Keratinocyte (primary cell): ENCODE measurements around the gene ARHGEF28. TPM values are rescaled to one million over a fixed set of nuclear protein-coding genes. Genes with fewer than 3 reads are reported as not detected.

Source experiments
- DNase-seq: peaks from one replicate; pipeline ENCODE4 v3.0.0-alpha.2; 2011; ENCODE audit warnings: low read depth, missing footprints, low spot score
- FAIRE-seq: peaks from 2 replicates; lab custom pipeline; 2011; peaks lifted over from hg19 to GRCh38; lab: Jason Lieb, UNC
- H2AFZ ChIP-seq: 2 replicates; pipeline ENCODE4 v1.6.0; 2012; ENCODE audit warnings: low read length, control low read depth, inconsistent platforms; ENCODE audit not compliant: control insufficient read depth
- H3K27ac ChIP-seq: 2 replicates; pipeline ENCODE4 v1.5.1; 2011; ENCODE audit warnings: low read length; ENCODE audit not compliant: control insufficient read depth, insufficient read depth
- H3K27me3 ChIP-seq: 3 replicates; pipeline ENCODE4 v1.6.0; 2011; ENCODE audit warnings: low read length; ENCODE audit not compliant: control insufficient read depth, insufficient read depth; ENCODE audit errors: extremely low read depth
- H3K36me3 ChIP-seq, 2 experiments: 2 replicates in 1 of 2; 3 replicates in 1 of 2; pipeline ENCODE4 v1.5.1; 2011; ENCODE audit warnings: low read length in 2 of 2, mild to moderate bottlenecking in 1 of 2; ENCODE audit not compliant: control insufficient read depth in 2 of 2, insufficient read depth in 2 of 2; ENCODE audit errors: extremely low read depth in 1 of 2
- H3K4me1 ChIP-seq: 3 replicates; pipeline ENCODE4 v1.5.1; 2011; ENCODE audit warnings: low read length; ENCODE audit not compliant: control insufficient read depth, insufficient read depth; ENCODE audit errors: extremely low read depth
- H3K4me2 ChIP-seq: 3 replicates; pipeline ENCODE4 v1.6.0; 2011; ENCODE audit warnings: low read depth, low read length; ENCODE audit not compliant: control insufficient read depth, insufficient read depth; ENCODE audit errors: extremely low read depth
- H3K4me3 ChIP-seq, 3 experiments: fragments of 200-600 bp in 1 of 3; sonication (generic) in 1 of 3; 2 replicates in 2 of 3; 3 replicates in 1 of 3; pipeline ENCODE4 v1.5.1; 2011 to 2016; ENCODE audit warnings: low read length in 3 of 3, mild to moderate bottlenecking in 3 of 3, control low read depth in 2 of 3, inconsistent platforms in 1 of 3, low read depth in 1 of 3, mixed read lengths in 1 of 3, mixed run types in 1 of 3, moderate library complexity in 1 of 3; ENCODE audit not compliant: control insufficient read depth in 2 of 3, insufficient read depth in 2 of 3; ENCODE audit errors: extremely low read depth in 1 of 3
- H3K79me2 ChIP-seq: 2 replicates; pipeline ENCODE4 v1.6.0; 2012; ENCODE audit warnings: low read length; ENCODE audit not compliant: control insufficient read depth, insufficient read depth
- H3K9ac ChIP-seq: 3 replicates; pipeline ENCODE4 v1.6.0; 2011; ENCODE audit warnings: low read length; ENCODE audit not compliant: control insufficient read depth, insufficient read depth; ENCODE audit errors: extremely low read depth
- H3K9me1 ChIP-seq: 3 replicates; pipeline ENCODE4 v1.6.0; 2011; ENCODE audit warnings: low read length; ENCODE audit not compliant: control insufficient read depth, insufficient read depth; ENCODE audit errors: extremely low read depth
- H3K9me3 ChIP-seq: 2 replicates; pipeline ENCODE4 v1.5.1; 2012; ENCODE audit warnings: low read depth, low read length; ENCODE audit not compliant: control insufficient read depth
- H4K20me1 ChIP-seq: 3 replicates; pipeline ENCODE4 v1.6.0; 2011; ENCODE audit warnings: low read length; ENCODE audit not compliant: control insufficient read depth, insufficient read depth; ENCODE audit errors: extremely low read depth
- CTCF ChIP-seq, 3 experiments: IDR thresholded peaks in 1 of 3; conservative IDR thresholded peaks in 1 of 3; optimal IDR thresholded peaks in 1 of 3; 2 replicates in 2 of 3; 3 replicates in 1 of 3; pipeline versions ENCODE3 to v1.5.1; 2011; ENCODE audit warnings: low read length in 3 of 3, mild to moderate bottlenecking in 3 of 3, moderate library complexity in 2 of 3, control low read depth in 1 of 3, inconsistent platforms in 1 of 3; ENCODE audit not compliant: insufficient read depth in 2 of 3; ENCODE audit errors: extremely low read depth in 1 of 3
- EZH2 ChIP-seq: IDR thresholded peaks from one replicate; pipeline ENCODE4 v1.6.1; 2012; ENCODE audit warnings: inconsistent platforms, mild to moderate bottlenecking, low read length, moderate library complexity
- dilution Hi-C: fragments of 300-500 bp; cut with MboI; formaldehyde crosslinking; loops from one replicate; pipeline ENCODE4 v1.7.0; 2020; ENCODE audit warnings: low sequenced_read_pairs; ENCODE audit not compliant: extremely low pct_ligation_motif_present
- polyA plus RNA-seq, 5 experiments: library from polyadenylated mRNA; depleted of rRNA in 3 of 5; stranded (reverse) in 3 of 5; stranded (forward) in 1 of 5; unstranded in 1 of 5; fragments of >200 nt; gene quantifications; 1 replicate in 1 of 5; 2 replicates in 3 of 5; 3 replicates in 1 of 5; pipeline versions ENCODE4 v1.2.1 to v1.2.3, GENCODE V29; 2011 to 2012; ENCODE audit warnings: missing spikeins in 2 of 5, low read depth in 1 of 5, low replicate concordance in 1 of 5

Gene ARHGEF28
- polyA plus RNA-seq, 1 donor (not counting 4 experiments of a cell fraction or from before 2014, with no cell fraction given): 31.6 TPM

GRCh38 chr5:73716284-73716808 is 90.3 kb downstream of the ARHGEF28 start:
- H3K36me3 ChIP-seq: peaks cover 16% of the 10 kb centered on the region in 2 experiments
- no peak for TF ChIP-seq EZH2
- no peak for TF ChIP-seq CTCF (optimal IDR thresholded peaks at IDR 0.05 in 1 of 3, IDR thresholded peaks at IDR 0.05 in 1 of 3, conservative IDR thresholded peaks at IDR 0.05 in 1 of 3; ENCODE audit: extremely low read depth in 1 of 3, insufficient read depth in 2 of 3, low read length in 3 of 3)
- H3K4me1 ChIP-seq: no peaks in the 10 kb centered on the region
- H2AFZ ChIP-seq: no peak overlapping the region
- H3K9ac ChIP-seq: no peak overlapping the region
- no peak for DNase-seq
- H3K4me2 ChIP-seq: no peak overlapping the region
- dilution Hi-C loops: no loop called here
- H3K9me1 ChIP-seq: no peaks in the 10 kb centered on the region
- no peaks in the 10 kb centered on the region for H3K9me3 ChIP-seq
- no peak overlapping the region for H3K27ac ChIP-seq
- FAIRE-seq: peak; percentile 57
- no peak overlapping the region for H3K4me3 ChIP-seq
- no peaks in the 10 kb centered on the region for H4K20me1 ChIP-seq
- H3K79me2 ChIP-seq: peaks cover 96% of the 10 kb centered on the region
- no peaks in the 10 kb centered on the region for H3K27me3 ChIP-seq

GRCh38 chr5:73718762-73719161 is 92.8 kb downstream of the ARHGEF28 start:
- FAIRE-seq (no peak), DNase-seq (no peak)
- Histone ChIP-seq H3K36me3 (peaks cover 16% of the 10 kb centered on the region in 2 experiments), H3K4me1 (no peaks in the 10 kb centered on the region), H2AFZ (no peak overlapping the region), H3K9me3 (no peaks in the 10 kb centered on the region), H3K4me2 (no peak overlapping the region), H3K27me3 (no peaks in the 10 kb centered on the region), H3K79me2 (peaks cover 93% of the 10 kb centered on the region), H3K27ac (no peak overlapping the region), H3K4me3 (no peak overlapping the region), H4K20me1 (no peaks in the 10 kb centered on the region), H3K9me1 (peaks cover under 1% of the 10 kb centered on the region), H3K9ac (no peak overlapping the region)
- dilution Hi-C loops: no loop called here
- TF ChIP-seq CTCF (optimal IDR thresholded peaks at IDR 0.05 in 1 of 3, IDR thresholded peaks at IDR 0.05 in 1 of 3, conservative IDR thresholded peaks at IDR 0.05 in 1 of 3; ENCODE audit: extremely low read depth in 1 of 3, insufficient read depth in 2 of 3, low read length in 3 of 3): no peak
- TF ChIP-seq EZH2: no peak
